ENCODE measurements around the gene CCDC8.
"Not testable (repeated sequence)": the region's sequence is repeated elsewhere in the genome, so short reads cannot be mapped to it uniquely, and the experiment has no call there.

The CCDC8 gene

GRCh38 chr19:46447824-46448223 is 34.5 kb upstream of the CCDC8 start:
- FAIRE-seq: no peak
- no peak for DNase-seq (ENCODE audit: insufficient read length)
- TF ChIP-seq POLR2A (IDR thresholded peaks at IDR 0.05; ENCODE audit: low read depth, low read length): no peak

- DNase-seq (ENCODE audit: insufficient read length) (no peak), FAIRE-seq (no peak)
- TF ChIP-seq POLR2AphosphoS5 (IDR thresholded peaks at IDR 0.05; ENCODE audit: low read depth, low read length) (no peak), TAF1 (IDR thresholded peaks at IDR 0.05; ENCODE audit: borderline replicate concordance, low read depth, low read length) (no peak), POLR2A (IDR thresholded peaks at IDR 0.05; ENCODE audit: low read depth, low read length) (no peak)
These were observed 33.6 kb upstream of the CCDC8 start for GRCh38 chr19:46447006-46447405.

GRCh38 chr19:46446021-46446420 is 32.7 kb upstream of the CCDC8 start:
- FAIRE-seq: no peak
- DNase-seq (ENCODE audit: insufficient read length): no peak
- no peak for TF ChIP-seq POLR2A (IDR thresholded peaks at IDR 0.05; ENCODE audit: low read depth, low read length)
- TF ChIP-seq TAF1 (IDR thresholded peaks at IDR 0.05; ENCODE audit: borderline replicate concordance, low read depth, low read length): no peak
- TF ChIP-seq POLR2AphosphoS5 (IDR thresholded peaks at IDR 0.05; ENCODE audit: low read depth, low read length): no peak

- TF ChIP-seq POLR2A (IDR thresholded peaks at IDR 0.05; ENCODE audit: low read depth, low read length) (no peak), POLR2AphosphoS5 (IDR thresholded peaks at IDR 0.05; ENCODE audit: low read depth, low read length) (no peak), TAF1 (IDR thresholded peaks at IDR 0.05; ENCODE audit: borderline replicate concordance, low read depth, low read length) (no peak)
- no peak for DNase-seq (ENCODE audit: insufficient read length)
- FAIRE-seq: no peak
These were observed 29.6 kb upstream of the CCDC8 start for GRCh38 chr19:46442808-46443450.

GRCh38 chr19:46441866-46442265 is 28.5 kb upstream of the CCDC8 start:
- FAIRE-seq (no peak), DNase-seq (ENCODE audit: insufficient read length) (no peak)
- TF ChIP-seq POLR2A (IDR thresholded peaks at IDR 0.05; ENCODE audit: low read depth, low read length) (no peak), POLR2AphosphoS5 (IDR thresholded peaks at IDR 0.05; ENCODE audit: low read depth, low read length) (no peak), TAF1 (IDR thresholded peaks at IDR 0.05; ENCODE audit: borderline replicate concordance, low read depth, low read length) (no peak)

- not testable (repeated sequence) for FAIRE-seq; DNase-seq (ENCODE audit: insufficient read length)
These were observed 22.3 kb upstream of the CCDC8 start for GRCh38 chr19:46435689-46436088.

GRCh38 chr19:46435009-46435408 is 21.6 kb upstream of the CCDC8 start:
- TF ChIP-seq POLR2A (IDR thresholded peaks at IDR 0.05; ENCODE audit: low read depth, low read length) (no peak), TAF1 (IDR thresholded peaks at IDR 0.05; ENCODE audit: borderline replicate concordance, low read depth, low read length) (no peak), POLR2AphosphoS5 (IDR thresholded peaks at IDR 0.05; ENCODE audit: low read depth, low read length) (no peak)
- DNase-seq (ENCODE audit: insufficient read length): no peak
- no peak for FAIRE-seq

- not testable (repeated sequence) for DNase-seq (ENCODE audit: insufficient read length); FAIRE-seq
These were observed 20.1 kb upstream of the CCDC8 start for GRCh38 chr19:46433470-46433869.

GRCh38 chr19:46431824-46432223 is 18.5 kb upstream of the CCDC8 start:
- DNase-seq (ENCODE audit: insufficient read length) (no peak), FAIRE-seq (no peak)
- TF ChIP-seq POLR2AphosphoS5 (IDR thresholded peaks at IDR 0.05; ENCODE audit: low read depth, low read length) (no peak), POLR2A (IDR thresholded peaks at IDR 0.05; ENCODE audit: low read depth, low read length) (no peak), TAF1 (IDR thresholded peaks at IDR 0.05; ENCODE audit: borderline replicate concordance, low read depth, low read length) (no peak)

GRCh38 chr19:46429999-46430398 is 16.6 kb upstream of the CCDC8 start:
- FAIRE-seq (no peak), DNase-seq (ENCODE audit: insufficient read length) (no peak)
- TF ChIP-seq POLR2A (IDR thresholded peaks at IDR 0.05; ENCODE audit: low read depth, low read length) (no peak), TAF1 (IDR thresholded peaks at IDR 0.05; ENCODE audit: borderline replicate concordance, low read depth, low read length) (no peak), POLR2AphosphoS5 (IDR thresholded peaks at IDR 0.05; ENCODE audit: low read depth, low read length) (no peak)

- peak; percentile 41 for DNase-seq (ENCODE audit: insufficient read length)
- FAIRE-seq: no peak
These were observed 15.1 kb upstream of the CCDC8 start, which contains the start of gene PNMA8C for GRCh38 chr19:46428239-46429135. PNMA8C (minus strand) TSS chr19:46428936; CDS start chr19:46428359, 577 bp downstream.

GRCh38 chr19:46427518-46428045 is 14.2 kb upstream of the CCDC8 start:
- TF ChIP-seq POLR2A (IDR thresholded peaks at IDR 0.05; ENCODE audit: low read depth, low read length) (no peak), POLR2AphosphoS5 (IDR thresholded peaks at IDR 0.05; ENCODE audit: low read depth, low read length) (no peak), TAF1 (IDR thresholded peaks at IDR 0.05; ENCODE audit: borderline replicate concordance, low read depth, low read length) (no peak)
- FAIRE-seq (no peak), DNase-seq (ENCODE audit: insufficient read length) (no peak)

More at GRCh38 chr19:46428239-46429135, 15.1 kb upstream of the CCDC8 start, which contains the start of gene PNMA8C:
- TF ChIP-seq TAF1 (IDR thresholded peaks at IDR 0.05; ENCODE audit: borderline replicate concordance, low read depth, low read length) (no peak), POLR2AphosphoS5 (IDR thresholded peaks at IDR 0.05; ENCODE audit: low read depth, low read length) (no peak), POLR2A (IDR thresholded peaks at IDR 0.05; ENCODE audit: low read depth, low read length) (no peak)

Measured in GM12892 (cell line).